ENCODE results near the gene GARNL3. TPM values are rescaled to one million over a fixed set of nuclear protein-coding genes. Genes with fewer than 3 reads are reported as not detected.

Gene GARNL3
- total RNA-seq (ENCODE audit: low replicate concordance) = 2.6 and 4.8 TPM in 2 replicates

GRCh38 chr9:127264462-127265219, at the start of gene GARNL3:
Gene GARNL3, plus strand, starts transcription at chr9:127264774. Its CDS starts 104 bp downstream, at chr9:127264878.

GRCh38 chr9:127396808-127397645, 132.5 kb downstream of the GARNL3 start, which contains the start of gene SLC2A8:
Gene SLC2A8, plus strand, starts transcription at chr9:127397169. Its CDS starts 62 bp downstream, at chr9:127397231.

GRCh38 chr9:127423934-127424675, 159.5 kb downstream of the GARNL3 start, which contains the start of gene ZNF79:
Gene ZNF79, plus strand, starts transcription at chr9:127424382. Its CDS starts 406 bp downstream, at chr9:127424788.

Other genes starting within 250 kb of the GARNL3 start
- gene ANGPTL2, start 142.1 kb upstream of the GARNL3 start, total RNA-seq (ENCODE audit: low replicate concordance) = 3.8 and 73.2 TPM in 2 replicates
- gene SLC2A8, start 132.4 kb downstream of the GARNL3 start, total RNA-seq (ENCODE audit: low replicate concordance) = 4.9 and 5.9 TPM in 2 replicates
- gene ZNF79, start 159.6 kb downstream of the GARNL3 start, total RNA-seq (ENCODE audit: low replicate concordance) = 10.7 and 12.2 TPM in 2 replicates
- gene RPL12, start 186.6 kb downstream of the GARNL3 start, total RNA-seq (ENCODE audit: low replicate concordance) = 897 and 1,601 TPM in 2 replicates
- gene LRSAM1, start 186.7 kb downstream of the GARNL3 start, total RNA-seq (ENCODE audit: low replicate concordance) = 7.4 and 10.0 TPM in 2 replicates